Gastrocnemius medialis (tissue), 4 donors: ENCODE measurements around the gene TEKT1. TPM values are rescaled to one million over a fixed set of nuclear protein-coding genes. Genes with fewer than 3 reads are reported as not detected.

Experiments used
- ATAC-seq, 2 donors: fragments of 150-250 bp; one replicate each; pipeline ENCODE4 v1.9.1; 2016
- DNase-seq, 2 donors: peaks; one replicate each; pipeline ENCODE4 v3.0.0-alpha.2; 2019
- H3K27ac ChIP-seq, 4 donors: fragments of 200-600 bp; sonication (generic); 1 replicate in 1 of 4; 2 replicates in 3 of 4; pipeline ENCODE4 v1.5.1; 2016 to 2018; ENCODE audit warnings: mild to moderate bottlenecking in 2 of 4, moderate library complexity in 1 of 4
- H3K27me3 ChIP-seq, 3 donors: fragments of 200-600 bp; sonication (generic) in 2 of 3; 1 replicate in 1 of 3; 2 replicates in 2 of 3; pipeline versions ENCODE4 v1.5.1 to v1.6.0; 2016 to 2019; ENCODE audit warnings: mild to moderate bottlenecking in 1 of 3, moderate library complexity in 1 of 3
- H3K36me3 ChIP-seq, 2 donors: fragments of 200-600 bp; sonication (generic) in 1 of 2; one replicate each; pipeline ENCODE4 v1.5.1; 2017 to 2018
- H3K4me1 ChIP-seq, 2 donors: fragments of 200-600 bp; sonication (generic) in 1 of 2; one replicate each; pipeline ENCODE4 v1.5.1; 2016 to 2017; ENCODE audit warnings: mild to moderate bottlenecking in 2 of 2
- H3K4me3 ChIP-seq, 4 donors: fragments of 200-600 bp; sonication (generic) in 3 of 4; 1 replicate in 1 of 4; 2 replicates in 3 of 4; pipeline ENCODE4 v1.5.1; 2016 to 2019; ENCODE audit warnings: mild to moderate bottlenecking in 2 of 4
- H3K9me3 ChIP-seq, 3 donors: fragments of 200-600 bp; sonication (generic) in 2 of 3; 1 replicate in 1 of 3; 2 replicates in 2 of 3; pipeline ENCODE4 v1.5.1; 2016 to 2019
- POLR2A ChIP-seq, 2 donors: fragments of 450-650 bp; IDR thresholded peaks; one replicate each; pipeline ENCODE4 v1.6.1; 2017; ENCODE audit warnings: antibody characterized with exemption in 2 of 2, mild to moderate bottlenecking in 2 of 2, moderate library complexity in 2 of 2
- in situ Hi-C, 4 donors: fragments of 200-750 bp; cut with MboI; loops; one replicate each; pipeline versions ENCODE4 v1.15.0 to v1.8.0; 2017; ENCODE audit warnings: low sequenced_read_pairs in 4 of 4
- intact Hi-C: fragments of 100-400 bp; cut with DNase I; formaldehyde crosslinking; loops from one replicate; pipeline ENCODE4 v1.15.1; 2023; ENCODE audit warnings: low total_unique reads
- total RNA-seq, 4 donors: library from RNA; depleted of rRNA; stranded (reverse); fragments of >200 nt; gene quantifications; one replicate each; pipeline versions ENCODE4 v1.1.0 to v1.2.3, GENCODE V29; 2016
- TF ChIP-seq, protein P1 (sequence below), 5 experiments: fragments of 450-650 bp in 3 of 5; fragments of 200-600 bp in 2 of 5; sonication (generic) in 2 of 5; IDR thresholded peaks in 4 of 5; conservative IDR thresholded peaks in 1 of 5; 1 replicate in 4 of 5; 2 replicates in 1 of 5; pipeline ENCODE4 v1.5.1; 2016 to 2019; ENCODE audit warnings: antibody characterized with exemption in 5 of 5, mild to moderate bottlenecking in 3 of 5, moderate library complexity in 3 of 5

TEKT1 gene
- total RNA-seq, 4 donors from 2014 or later: not detected

- intact Hi-C loops (no loop called here), in situ Hi-C loops (no loop called here)
- Histone ChIP-seq H3K27ac (peak overlapping the region; percentile 71 to 87 (median 82)), H3K36me3 (no peaks in the 10 kb centered on the region), H3K4me3 (no peak overlapping the region), H3K4me1 (peaks cover 15 to 17% of the 10 kb centered on the region in 2 donors), H3K9me3 (no peaks in the 10 kb centered on the region), H3K27me3 (no peaks in the 10 kb centered on the region)
- peak; percentile 62 to 81 for ATAC-seq
- TF ChIP-seq, protein P1, sequence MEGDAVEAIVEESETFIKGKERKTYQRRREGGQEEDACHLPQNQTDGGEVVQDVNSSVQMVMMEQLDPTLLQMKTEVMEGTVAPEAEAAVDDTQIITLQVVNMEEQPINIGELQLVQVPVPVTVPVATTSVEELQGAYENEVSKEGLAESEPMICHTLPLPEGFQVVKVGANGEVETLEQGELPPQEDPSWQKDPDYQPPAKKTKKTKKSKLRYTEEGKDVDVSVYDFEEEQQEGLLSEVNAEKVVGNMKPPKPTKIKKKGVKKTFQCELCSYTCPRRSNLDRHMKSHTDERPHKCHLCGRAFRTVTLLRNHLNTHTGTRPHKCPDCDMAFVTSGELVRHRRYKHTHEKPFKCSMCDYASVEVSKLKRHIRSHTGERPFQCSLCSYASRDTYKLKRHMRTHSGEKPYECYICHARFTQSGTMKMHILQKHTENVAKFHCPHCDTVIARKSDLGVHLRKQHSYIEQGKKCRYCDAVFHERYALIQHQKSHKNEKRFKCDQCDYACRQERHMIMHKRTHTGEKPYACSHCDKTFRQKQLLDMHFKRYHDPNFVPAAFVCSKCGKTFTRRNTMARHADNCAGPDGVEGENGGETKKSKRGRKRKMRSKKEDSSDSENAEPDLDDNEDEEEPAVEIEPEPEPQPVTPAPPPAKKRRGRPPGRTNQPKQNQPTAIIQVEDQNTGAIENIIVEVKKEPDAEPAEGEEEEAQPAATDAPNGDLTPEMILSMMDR (IDR thresholded peaks at IDR 0.05 in 4 of 5, conservative IDR thresholded peaks at IDR 0.05 in 1 of 5): no peak
- TF ChIP-seq POLR2A (IDR thresholded peaks at IDR 0.05): no peak
- peak; percentile 14 to 39 for DNase-seq
Observed at GRCh38 chr17:6753006-6753445, 78.5 kb downstream of the TEKT1 start.

DNA sequence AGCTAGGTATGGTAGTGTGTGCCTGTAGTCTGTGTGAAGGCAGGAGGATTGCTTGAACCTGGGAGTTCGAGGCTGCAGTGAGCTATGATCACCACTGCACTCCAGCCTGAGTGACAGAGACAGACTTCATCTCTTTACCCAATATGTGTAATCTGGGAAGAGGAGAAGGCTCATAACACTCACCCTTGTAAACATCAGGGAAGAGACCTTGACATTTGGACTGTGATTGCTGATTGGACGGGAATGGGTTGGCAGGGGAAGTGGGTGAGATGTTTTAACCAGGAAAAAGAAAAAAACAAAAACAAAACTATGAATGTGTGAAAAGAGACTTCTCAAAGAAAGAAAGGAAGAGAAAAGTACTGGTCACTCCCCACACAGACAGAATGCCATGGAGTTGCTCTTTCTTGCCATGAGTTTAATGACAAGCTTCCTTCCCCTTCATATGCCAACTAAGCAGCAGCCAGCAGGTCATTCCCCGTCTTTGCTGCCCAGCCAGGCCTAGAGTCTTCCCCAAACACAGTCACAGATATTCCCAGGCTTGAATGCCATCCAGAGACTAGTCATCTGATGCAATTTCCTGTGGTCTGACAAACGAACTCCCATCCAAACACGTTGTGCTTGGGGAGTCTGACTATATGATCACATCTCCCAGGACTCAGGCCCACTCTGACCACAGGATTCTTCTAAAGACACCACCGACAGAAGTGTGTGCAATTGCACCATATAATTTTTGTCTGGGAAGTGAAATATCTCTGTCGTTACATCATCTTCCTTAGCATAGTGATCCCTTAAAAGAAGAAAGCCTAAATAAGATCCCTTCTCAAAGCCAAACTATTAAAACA is 79.2 kb downstream of the TEKT1 start:
- in situ Hi-C loops: no loop called here
- peak overlapping the region; percentile 71 to 87 (median 82) for H3K27ac ChIP-seq
- no peak overlapping the region for H3K4me3 ChIP-seq
- no peaks in the 10 kb centered on the region for H3K9me3 ChIP-seq
- peaks cover 14 to 17% of the 10 kb centered on the region in 2 donors for H3K4me1 ChIP-seq
- TF ChIP-seq, protein P1 (IDR thresholded peaks at IDR 0.05 in 4 of 5, conservative IDR thresholded peaks at IDR 0.05 in 1 of 5): no peak
- TF ChIP-seq POLR2A (IDR thresholded peaks at IDR 0.05): no peak
- ATAC-seq (peak; percentile 60 to 61), DNase-seq (peak; percentile 4 to 36)
- intact Hi-C loops: no loop called here
- H3K36me3 ChIP-seq: no peaks in the 10 kb centered on the region
- H3K27me3 ChIP-seq: no peaks in the 10 kb centered on the region

- Histone ChIP-seq H3K4me3 (no peak overlapping the region), H3K27me3 (peaks cover 0 to 5% (median 0%) of the 10 kb centered on the region in 3 donors), H3K4me1 (peaks cover 7 to 17% of the 10 kb centered on the region in 2 donors), H3K9me3 (no peaks in the 10 kb centered on the region), H3K36me3 (no peaks in the 10 kb centered on the region), H3K27ac (no peak overlapping the region)
- DNase-seq: no peak
- TF ChIP-seq, protein P1 (IDR thresholded peaks at IDR 0.05 in 4 of 5, conservative IDR thresholded peaks at IDR 0.05 in 1 of 5): no peak
- TF ChIP-seq POLR2A (IDR thresholded peaks at IDR 0.05): no peak
- intact Hi-C loops: no loop called here
- in situ Hi-C loops: no loop called here
- ATAC-seq: no peak
Observed at GRCh38 chr17:6749519-6749918, 82.0 kb downstream of the TEKT1 start.

GRCh38 chr17:6748617-6749016 is 82.9 kb downstream of the TEKT1 start:
- no peaks in the 10 kb centered on the region for H3K36me3 ChIP-seq
- ATAC-seq: no peak
- H3K4me3 ChIP-seq: no peak overlapping the region
- H3K9me3 ChIP-seq: no peaks in the 10 kb centered on the region
- DNase-seq: no peak
- peaks cover 0 to 5% (median 0%) of the 10 kb centered on the region in 3 donors for H3K27me3 ChIP-seq
- H3K27ac ChIP-seq: no peak overlapping the region
- H3K4me1 ChIP-seq: peaks cover 7 to 15% of the 10 kb centered on the region in 2 donors
- intact Hi-C loops (no loop called here), in situ Hi-C loops (no loop called here)
- TF ChIP-seq, protein P1 (IDR thresholded peaks at IDR 0.05 in 4 of 5, conservative IDR thresholded peaks at IDR 0.05 in 1 of 5): no peak
- no peak for TF ChIP-seq POLR2A (IDR thresholded peaks at IDR 0.05)

Other genes with a start within 250 kb of the TEKT1 start
- gene KIAA0753, start 191.0 kb downstream of the TEKT1 start, total RNA-seq: 1 to 10 TPM; 3.0 to 6.3 (median 3.6) TPM
- gene TXNDC17, start 190.7 kb downstream of the TEKT1 start, total RNA-seq: 100 to 1,000 TPM in 2 of 4 donors, 10 to 100 TPM in 2; 85.5 to 183 (median 106) TPM
- 1 to 10 TPM; 3.8 to 8.6 (median 7.2) TPM for gene MED31, start 180.1 kb downstream of the TEKT1 start, total RNA-seq
- under 1 TPM in 1 of 4 donors, not detected in 3; 0.27 TPM for gene C17orf100, start 180.0 kb downstream of the TEKT1 start, total RNA-seq
- under 1 TPM in 3 of 4 donors, not detected in 1; 0.10 to 0.64 (median 0.39) TPM for gene SLC13A5, start 118.4 kb downstream of the TEKT1 start, total RNA-seq
- 10 to 100 TPM in 2 of 4 donors, 1 to 10 TPM in 2; 6.1 to 15.7 (median 9.8) TPM for gene XAF1, start 75.7 kb downstream of the TEKT1 start, total RNA-seq
- not detected for gene FBXO39, start 55.5 kb downstream of the TEKT1 start, total RNA-seq
- gene ALOX12, start 164.3 kb upstream of the TEKT1 start, total RNA-seq: not detected
- 100 to 1,000 TPM; 181 to 201 (median 190) TPM for gene RNASEK, start 180.9 kb upstream of the TEKT1 start, total RNA-seq
- gene BCL6B, start 191.3 kb upstream of the TEKT1 start, total RNA-seq: 1 to 10 TPM; 1.2 to 3.9 (median 2.1) TPM
- gene SLC16A13, start 204.3 kb upstream of the TEKT1 start, total RNA-seq: under 1 TPM in 2 of 4 donors, not detected in 2; 0.36 to 0.49 TPM
- under 1 TPM in 2 of 4 donors, not detected in 2; 0.31 to 0.78 TPM for gene SLC16A11, start 212.4 kb upstream of the TEKT1 start, total RNA-seq
- 1 to 10 TPM in 3 of 4 donors, not detected in 1; 1.3 to 2.8 (median 2.3) TPM for gene CLEC10A, start 248.5 kb upstream of the TEKT1 start, total RNA-seq